HG02840 (cell line): ENCODE data around the gene CRYBG2.

Source experiments
- ATAC-seq: cut with Tn5 transposase; IDR thresholded peaks from one replicate; pipeline ENCODE4 v1.9.1; 2021; ENCODE audit warnings: mild to moderate bottlenecking, moderate library complexity, moderate number of reproducible peaks; ENCODE audit not compliant: unreplicated experiment, low FRiP score

The CRYBG2 gene

DNA sequence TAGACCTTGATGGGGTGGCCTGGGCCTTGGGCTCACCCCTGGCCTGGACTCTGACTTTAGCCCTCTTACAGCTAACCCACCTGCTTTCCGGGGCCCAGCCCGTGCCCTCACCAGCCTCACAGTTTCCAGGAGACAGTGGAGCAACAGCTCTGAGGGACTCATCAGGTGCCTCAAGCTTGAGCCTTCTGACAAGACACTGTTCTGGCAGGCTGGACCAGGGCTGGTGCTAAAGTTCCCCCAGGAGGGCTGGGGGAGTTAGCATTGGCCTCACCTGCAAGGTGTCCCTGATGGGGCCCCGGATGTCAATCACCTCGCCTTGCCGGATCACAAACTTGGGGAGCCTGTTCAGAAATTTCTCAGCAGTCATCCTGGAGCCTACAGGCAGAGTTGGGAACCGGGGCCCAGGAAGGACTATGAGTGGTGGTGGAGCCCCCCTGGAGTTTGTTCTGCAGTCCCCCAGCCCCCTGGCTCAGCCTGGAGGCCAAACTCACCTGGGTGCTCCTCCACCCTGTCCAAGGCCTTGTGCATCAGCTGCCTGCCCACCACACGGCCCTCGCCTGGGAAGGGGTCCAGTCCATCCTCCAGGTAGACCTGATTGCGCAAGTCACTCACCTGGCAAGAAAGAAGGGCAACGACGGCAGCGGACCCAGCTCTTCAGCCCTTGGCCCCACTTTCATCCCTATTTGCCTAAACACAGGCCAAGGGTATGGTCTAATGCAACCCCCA lies 69.9 kb downstream of the CRYBG2 start:
- ATAC-seq: no peak

DNA sequence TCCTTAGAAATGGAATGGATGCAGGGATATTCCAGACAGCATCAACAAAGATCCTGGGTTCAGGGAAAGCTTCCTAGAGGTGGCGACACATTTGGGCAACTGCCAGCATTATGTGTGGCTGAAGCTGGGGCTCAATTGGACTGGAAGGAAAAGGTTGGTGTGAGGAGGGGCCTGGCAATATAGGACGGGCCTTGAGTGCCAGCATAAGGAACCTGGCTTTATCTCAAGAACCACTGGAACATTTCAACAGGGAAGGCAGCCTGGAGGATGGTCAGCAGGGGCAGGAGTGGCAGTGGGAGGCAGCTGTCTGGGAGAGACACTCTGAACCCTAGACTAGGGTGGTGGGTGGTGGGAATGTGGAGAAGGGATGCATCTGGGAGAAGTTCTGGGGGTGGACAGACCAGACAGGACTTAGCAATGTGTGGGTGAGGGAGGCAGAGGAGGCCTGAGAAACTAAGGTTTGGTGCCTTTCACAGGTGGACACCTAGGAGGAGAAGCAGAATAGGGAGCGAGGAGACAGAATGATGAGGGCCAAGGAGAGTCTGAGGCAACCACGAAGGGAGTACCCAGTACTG lies 70.6 kb downstream of the CRYBG2 start:
- ATAC-seq: no peak

DNA sequence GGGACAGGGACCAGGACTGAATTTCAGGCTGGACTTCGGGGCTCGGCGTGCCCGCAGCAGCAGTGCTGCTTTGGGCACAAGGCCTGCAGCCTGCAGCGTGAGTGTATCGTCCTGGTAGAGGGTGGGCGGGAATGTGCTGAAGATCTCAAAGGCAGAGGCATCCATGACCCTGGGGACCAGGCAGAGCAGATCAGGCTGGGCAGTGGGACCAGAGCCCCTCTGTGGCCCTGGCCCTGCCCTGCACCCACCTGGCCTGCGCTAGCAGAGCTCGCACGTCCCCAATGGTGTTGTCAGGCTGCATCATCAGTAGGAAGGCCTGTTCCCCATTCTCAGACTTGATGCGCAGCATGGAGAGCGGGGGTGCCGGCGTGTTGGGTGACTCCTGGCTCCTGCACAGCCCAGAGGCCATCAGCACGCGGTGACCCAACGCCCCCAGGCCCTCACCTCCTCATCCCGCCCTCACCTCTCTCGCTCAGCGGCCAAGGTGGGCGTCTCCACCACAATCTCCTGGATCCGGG lies 71.5 kb downstream of the CRYBG2 start:
- ATAC-seq: no peak

DNA sequence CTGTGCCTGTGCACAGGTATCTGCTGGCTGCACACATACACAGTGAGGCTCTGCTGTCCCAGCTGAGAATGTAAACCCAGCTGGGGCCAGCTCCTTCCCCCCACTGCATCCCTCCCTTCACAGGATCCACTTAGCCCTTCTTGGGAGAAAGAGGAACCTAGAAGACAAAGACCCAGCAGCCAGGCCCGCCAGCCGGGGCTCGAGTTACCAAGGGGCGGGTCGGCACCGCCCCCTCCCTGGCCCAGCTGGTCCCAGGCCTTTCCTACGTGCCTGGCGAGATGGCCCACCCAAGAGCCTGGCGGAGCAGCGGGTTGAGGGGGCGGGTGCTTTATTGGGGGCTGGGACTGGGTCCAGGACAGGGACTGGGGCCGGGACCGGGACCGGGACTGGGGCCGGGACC lies 72.0 kb downstream of the CRYBG2 start:
- ATAC-seq: no peak

DNA sequence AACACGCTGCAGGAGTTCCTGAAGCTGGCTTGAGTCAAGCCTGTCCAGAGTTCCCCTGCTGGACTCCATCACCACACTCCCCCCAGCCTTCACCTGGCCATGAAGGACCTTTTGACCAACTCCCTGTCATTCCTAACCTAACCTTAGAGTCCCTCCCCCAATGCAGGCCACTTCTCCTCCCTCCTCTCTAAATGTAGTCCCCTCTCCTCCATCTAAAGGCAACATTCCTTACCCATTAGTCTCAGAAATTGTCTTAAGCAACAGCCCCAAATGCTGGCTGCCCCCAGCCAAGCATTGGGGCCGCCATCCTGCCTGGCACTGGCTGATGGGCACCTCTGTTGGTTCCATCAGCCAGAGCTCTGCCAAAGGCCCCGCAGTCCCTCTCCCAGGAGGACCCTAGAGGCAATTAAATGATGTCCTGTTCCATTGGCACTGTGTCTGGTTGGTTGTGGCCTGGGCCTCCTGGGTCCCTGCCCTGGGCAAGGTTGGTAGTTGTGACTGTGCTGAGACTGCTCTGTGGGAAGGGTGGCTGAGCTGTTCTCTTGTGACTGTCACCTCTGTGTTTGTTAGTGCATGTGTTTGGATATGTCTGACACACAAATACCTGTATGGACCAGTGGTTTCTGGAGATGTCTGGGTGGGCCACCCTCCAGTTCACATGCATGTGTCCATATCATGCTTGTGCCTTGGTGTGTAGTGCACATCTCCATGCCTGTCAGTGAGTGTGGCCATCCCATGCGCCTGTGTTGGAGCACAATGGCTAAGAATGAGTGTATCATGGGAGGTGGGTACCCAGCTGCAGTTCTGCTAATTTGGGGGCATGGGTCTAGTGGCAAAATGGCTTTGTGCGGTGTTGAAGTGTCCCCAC lies 72.6 kb downstream of the CRYBG2 start:
- no peak for ATAC-seq

DNA sequence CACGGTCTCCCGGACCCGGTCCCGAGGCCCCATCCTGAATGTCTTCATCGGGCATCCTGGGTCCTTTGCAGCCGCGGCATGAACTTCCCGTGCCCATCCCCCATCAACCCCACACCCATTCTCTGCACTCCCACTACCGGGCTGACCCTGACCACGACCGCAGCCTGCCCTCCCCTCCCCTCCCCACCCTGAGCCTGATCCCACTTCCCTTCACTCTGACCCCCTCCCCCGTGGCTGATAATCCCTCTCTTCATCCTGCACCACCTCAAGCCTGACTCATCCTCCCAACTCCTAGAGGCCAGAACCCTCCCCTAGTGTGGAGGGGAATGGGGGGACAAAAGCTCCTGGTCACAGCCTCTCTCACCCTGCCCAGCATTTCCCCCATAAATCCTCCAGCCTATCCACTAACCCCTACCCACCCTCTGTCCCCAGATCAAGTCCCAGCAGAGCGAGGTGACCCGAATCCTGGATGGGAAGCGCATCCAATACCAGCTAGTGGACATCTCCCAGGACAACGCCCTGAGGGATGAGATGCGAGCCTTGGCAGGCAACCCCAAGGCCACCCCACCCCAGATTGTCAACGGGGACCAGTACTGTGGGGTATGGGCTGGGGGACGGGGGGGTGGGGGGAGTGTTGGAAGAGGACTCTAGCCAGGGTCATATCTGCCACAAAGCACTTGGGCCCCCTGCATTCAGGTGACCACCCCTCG lies 73.4 kb downstream of the CRYBG2 start:
- ATAC-seq: no peak

DNA sequence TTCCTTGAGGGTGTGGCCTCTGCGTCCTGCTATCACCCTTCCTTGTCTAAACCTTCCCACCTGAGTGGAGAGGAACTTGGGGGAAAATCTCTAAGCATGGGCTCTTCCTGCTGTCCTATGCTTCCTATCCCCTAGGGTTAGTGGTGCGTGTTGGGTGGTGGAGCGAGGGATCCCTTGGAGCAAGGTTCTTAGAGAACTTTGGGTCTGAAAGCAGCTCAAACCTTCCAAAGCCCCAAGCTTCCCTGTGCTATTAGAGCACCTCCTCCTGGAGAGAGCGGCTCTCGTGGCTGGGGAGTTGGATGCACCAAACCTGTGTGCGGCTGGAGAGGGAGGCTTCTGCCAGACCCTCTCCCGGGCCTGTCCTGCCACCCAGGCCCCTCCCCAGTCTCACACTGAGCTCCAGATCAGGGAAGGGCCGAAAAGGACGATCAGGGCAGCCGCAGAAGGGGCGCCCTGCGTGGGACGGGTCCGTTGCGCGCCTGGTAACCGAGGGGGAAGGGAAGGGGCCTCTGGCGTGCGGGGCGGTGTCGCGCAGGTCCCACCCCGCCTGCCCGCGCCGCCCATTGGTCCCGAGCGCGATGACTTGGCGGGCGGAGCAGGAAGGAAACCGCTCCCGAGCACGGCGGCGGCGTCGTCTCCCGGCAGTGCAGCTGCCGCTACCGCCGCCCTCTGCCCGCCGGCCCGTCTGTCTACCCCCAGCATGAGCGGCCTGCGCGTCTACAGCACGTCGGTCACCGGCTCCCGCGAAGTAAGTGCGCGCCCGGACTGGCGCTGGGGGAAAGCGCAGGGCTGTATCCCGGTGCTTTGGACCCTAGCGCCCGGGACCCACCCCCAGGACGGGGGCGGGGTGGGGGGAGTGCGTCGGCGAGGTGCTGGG lies 74.2 kb downstream of the CRYBG2 start, which contains the start of gene SH3BGRL3:
Gene SH3BGRL3 (plus strand): TSS at position 631 of the 877 bp plus-strand sequence. CDS start 70 bp downstream, at position 701.
- peak; percentile 55 for ATAC-seq

DNA sequence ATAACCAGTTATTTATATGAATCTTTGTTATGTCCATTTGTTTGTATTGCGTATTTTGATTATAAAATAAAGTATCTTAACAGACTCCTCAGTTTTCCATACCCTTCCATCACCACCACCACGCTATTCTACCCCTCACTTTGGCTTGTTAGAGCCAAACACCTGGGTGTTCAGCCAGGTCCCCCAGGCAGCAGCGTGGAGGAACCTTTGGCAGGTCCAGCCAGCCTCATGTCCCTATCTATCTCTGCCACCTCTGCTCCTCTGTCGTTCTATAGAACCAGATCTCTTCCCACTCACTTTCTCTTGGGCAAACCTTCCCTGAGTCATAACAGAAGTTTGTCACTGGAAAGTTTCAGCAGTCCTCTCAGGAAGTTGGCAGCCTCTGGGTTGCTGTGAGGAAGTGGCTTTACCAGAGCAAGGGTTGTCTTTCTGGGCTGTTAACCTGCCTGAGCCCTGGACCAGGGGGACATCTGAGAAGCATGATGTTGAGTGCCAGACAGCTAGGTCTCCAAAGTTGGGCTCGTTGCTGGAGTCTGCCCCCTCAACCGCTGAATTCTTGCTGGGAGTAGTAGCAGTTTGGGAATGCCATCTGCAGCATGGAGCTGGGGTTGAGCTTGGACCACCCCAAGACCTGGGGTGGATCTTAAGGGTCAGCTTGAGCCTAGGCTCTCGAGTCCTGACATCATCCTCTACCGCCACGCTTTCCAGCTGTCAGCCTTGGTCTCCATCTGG lies 75.0 kb downstream of the CRYBG2 start:
- ATAC-seq: no peak

DNA sequence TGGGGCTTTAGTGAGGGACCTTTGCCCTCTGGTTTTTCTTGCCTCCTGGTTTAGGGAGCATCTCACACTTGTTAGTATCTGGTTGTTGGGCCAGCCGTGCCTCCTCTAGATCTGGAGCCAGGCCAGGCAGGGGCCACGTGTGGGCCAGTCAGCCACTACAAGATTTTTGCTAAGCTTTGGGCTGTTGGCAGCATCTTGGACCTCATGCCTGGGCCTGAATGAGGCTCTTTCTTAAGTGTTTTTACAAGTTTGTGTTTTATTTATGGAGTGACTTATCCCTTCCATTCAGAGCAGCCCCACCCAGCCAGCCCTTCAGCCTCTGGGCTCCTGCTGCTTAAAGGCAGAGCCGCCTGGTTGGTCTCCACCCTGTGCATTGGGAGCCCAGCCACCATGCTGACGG lies 75.6 kb downstream of the CRYBG2 start:
- ATAC-seq: no peak

DNA sequence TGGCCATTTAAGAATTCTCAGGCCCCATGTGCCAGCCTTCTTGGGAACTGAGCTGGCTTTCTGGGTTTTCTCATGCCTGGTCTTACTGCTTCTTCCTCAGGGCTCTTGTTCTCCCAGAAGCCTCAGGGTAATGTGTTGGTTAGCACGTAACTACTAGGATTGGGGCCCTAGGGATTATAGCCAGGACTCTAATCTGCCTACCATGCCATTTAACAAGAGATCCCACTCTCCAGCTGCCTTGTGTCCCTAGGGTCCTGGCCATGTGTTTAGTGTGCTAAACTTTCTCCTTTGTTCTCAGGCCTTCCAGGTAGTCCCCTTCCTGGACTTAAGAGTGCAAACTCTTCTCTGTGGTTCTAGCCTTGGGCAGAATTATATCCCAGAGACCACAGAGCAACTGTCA lies 76.2 kb downstream of the CRYBG2 start:
- no peak for ATAC-seq

DNA sequence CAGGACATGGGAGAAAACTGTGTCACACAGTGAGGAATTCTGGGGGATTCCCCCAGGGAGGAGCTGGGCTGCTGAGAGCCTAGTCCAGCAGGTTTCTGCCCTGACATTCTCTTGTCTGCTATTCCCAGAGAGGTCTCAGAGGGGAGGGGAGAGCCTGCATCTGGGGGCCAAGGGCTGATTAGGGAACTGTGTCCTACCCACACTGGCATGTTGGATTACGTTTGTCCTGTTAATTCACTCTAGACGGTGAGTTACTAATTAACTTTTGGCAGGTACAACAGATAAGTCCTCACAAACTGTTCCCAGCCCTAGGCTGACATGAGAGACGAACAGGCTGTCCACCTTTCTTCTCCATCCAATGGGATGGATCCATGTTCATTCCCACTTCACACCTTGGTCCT lies 76.7 kb downstream of the CRYBG2 start:
- no peak for ATAC-seq

DNA sequence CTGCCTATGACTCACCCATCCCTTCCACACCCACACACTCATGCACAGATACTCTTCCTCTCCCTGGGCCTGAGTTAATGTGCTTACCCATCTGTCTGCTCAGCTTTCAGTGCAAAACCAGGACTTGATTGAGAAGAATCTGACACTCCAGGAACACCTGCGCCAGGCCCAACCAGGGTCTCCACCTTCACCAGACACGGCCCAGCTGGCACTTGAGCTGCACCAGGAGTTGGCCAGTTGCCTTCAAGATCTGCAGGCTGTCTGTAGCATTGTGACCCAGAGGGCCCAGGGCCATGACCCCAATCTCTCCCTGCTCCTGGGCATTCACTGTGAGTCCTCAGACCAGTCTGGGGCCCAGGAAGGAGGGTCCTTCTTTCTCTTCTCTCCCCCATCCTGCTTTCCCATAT lies 77.5 kb downstream of the CRYBG2 start:
- ATAC-seq: no peak

DNA sequence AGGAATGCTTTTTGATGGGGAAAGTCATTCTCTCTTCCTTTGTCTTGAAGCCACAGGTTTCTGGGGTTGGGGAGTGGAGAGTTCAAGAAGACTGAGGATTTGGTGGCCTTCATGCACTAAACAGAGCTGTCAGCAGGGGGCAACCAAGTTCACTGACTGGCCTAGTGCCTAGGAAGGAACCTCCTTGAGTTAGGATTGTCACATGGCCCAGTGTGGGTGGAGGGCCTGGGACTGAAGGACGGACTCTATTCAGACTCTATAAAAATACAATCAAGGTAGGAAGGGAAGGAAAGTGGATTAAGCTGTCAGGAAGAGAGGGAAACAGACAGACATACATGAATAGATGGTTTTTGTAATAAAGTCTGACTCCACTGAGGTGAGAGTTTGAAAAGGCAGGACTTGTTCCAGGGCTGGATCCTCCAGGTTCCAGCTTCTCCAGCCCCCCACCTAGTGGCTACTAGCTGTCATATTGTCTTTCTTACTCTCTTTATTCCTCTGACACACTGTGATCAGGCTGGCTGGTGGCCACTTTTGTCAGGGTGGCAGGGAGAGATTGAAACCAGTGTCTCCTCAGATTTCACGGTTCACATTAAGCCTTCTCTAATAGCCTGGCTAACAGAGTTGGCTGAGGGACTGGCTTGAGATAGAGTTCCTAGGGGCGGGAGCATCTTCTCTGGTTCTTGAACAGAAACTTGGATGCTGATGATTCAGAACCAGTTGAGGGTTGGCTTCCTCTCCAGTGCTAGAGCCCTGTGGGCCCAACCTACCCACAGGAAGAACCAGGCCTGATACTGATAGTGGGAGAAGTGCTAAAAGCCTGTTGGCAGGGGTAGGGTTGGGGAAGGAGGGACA lies 78.1 kb downstream of the CRYBG2 start:
- ATAC-seq: no peak

DNA sequence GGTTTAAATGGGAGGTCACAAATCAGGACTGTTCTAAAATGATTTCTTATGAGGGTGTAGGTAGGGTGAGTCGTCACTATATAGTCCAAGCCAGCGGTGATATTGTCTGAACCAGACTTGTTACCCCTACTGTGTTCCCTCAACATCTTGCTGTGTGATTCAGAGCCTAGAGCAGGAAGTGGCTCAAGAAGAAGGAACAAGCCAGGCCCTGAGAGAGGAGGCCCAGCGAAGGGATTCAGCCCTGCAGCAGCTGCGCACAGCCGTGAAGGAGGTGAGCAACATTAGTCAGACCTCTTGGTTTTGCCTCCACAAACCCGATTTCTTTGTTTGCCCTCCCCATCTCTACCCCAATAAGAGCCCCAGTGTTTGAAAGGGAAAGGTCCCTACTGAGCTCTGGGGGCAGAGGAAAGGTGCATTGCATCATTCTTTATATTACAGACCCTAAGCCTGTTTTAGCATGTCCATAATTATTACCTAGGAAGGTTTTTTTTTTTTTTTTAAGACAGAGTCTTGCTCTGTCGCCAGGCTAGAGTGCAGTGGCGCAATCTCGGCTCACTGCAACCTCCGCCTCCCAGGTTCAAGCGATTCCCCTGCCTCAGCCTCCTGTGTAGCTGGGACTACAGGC lies 79.0 kb downstream of the CRYBG2 start:
- ATAC-seq: no peak
